Pericardium fibroblast (primary cell): ENCODE data around the gene ACP1. TPM values are rescaled to one million over a fixed set of nuclear protein-coding genes. Genes with fewer than 3 reads are reported as not detected.

Experiments
- total RNA-seq: library from RNA; depleted of rRNA; stranded (reverse); fragments of >200 nt; gene quantifications from 2 replicates; pipeline ENCODE4 v1.2.3, GENCODE V29; 2015

ACP1 gene
- total RNA-seq: 80.4 and 82.5 TPM in 2 replicates

GRCh38 chr2:264493-265468 is at the start of gene ACP1:
ACP1 (plus strand) TSS chr2:264947; CDS start chr2:264965, 18 bp downstream.

GRCh38 chr2:263774-264492 is 814 bp upstream of the ACP1 start, which contains the start of gene SH3YL1:
SH3YL1 (minus strand) TSS chr2:264032; CDS start chr2:263984, 48 bp downstream.

GRCh38 chr2:287911-288757 is 23.4 kb downstream of the ACP1 start, which contains the start of gene ALKAL2:
ALKAL2 (minus strand) TSS chr2:288091; CDS start chr2:287835, 256 bp downstream.

Other genes with a start within 250 kb of the ACP1 start
- gene FAM110C, start 218.4 kb upstream of the ACP1 start, total RNA-seq: 0.82 TPM in 1 of 2 replicates, not detected in the other
- gene SH3YL1, start 915 bp upstream of the ACP1 start, total RNA-seq: 32.1 and 37.0 TPM in 2 replicates
- gene ALKAL2, start 23.1 kb downstream of the ACP1 start, total RNA-seq: 0.09 and 1.3 TPM in 2 replicates